Activated CD4-positive, CD25-positive, alpha-beta regulatory T cell treated with anti-CD3 and anti-CD28 coated beads, Interleukin-2, amount 50 U/mL, for 72 hours (primary cell): ENCODE measurements around the gene OSMR.
"Not testable (repeated sequence)": the region's sequence is repeated elsewhere in the genome, so short reads cannot be mapped to it uniquely, and the experiment has no call there.

Experiments
- DNase-seq: peaks from one replicate; pipeline ENCODE4 v3.0.0; 2021

Gene OSMR

DNA sequence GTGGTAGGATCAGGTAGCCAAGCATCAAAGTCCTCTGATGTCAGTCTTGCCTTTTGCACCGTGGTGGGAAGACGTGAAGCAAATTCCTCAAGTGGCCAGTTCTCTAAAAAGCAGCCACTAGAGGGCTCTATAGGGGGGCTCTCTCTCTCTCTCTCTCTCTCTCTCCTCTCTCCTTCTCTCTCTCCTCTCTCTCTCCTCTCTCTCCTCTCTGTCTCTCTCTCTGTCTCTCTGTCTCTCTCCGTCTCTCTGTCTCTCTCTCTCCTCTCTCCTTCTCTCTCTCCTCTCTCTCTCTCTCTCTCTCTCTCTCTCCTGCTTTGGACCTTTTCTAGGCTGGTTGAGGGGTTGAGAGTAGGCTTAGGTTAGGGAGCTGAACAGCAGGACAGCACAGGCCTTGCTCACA lies 13.9 kb upstream of the OSMR start:
- no peak for DNase-seq

DNA sequence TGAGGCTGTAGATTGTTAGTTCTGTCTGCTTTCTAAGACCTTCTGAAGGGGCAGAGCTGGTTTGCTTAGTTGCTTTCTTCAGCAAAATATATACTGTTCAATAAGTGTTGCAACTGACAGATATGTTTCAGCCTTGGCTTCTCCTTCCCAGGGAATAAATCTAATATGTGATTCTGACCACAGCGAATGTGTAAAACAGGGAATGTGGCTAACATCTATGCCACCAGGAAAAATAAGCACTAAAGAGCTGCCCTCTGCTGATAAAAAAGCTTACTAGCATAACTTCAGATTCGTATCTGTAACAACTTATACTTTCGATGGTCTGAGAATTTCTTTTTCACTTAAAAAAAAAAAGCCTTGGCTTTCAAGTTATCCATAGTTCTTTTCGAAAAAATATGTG lies 13.0 kb upstream of the OSMR start:
- DNase-seq: no peak

GRCh38 chr5:38835887-38836286 lies 9.9 kb upstream of the OSMR start:
- DNase-seq: no peak

DNA sequence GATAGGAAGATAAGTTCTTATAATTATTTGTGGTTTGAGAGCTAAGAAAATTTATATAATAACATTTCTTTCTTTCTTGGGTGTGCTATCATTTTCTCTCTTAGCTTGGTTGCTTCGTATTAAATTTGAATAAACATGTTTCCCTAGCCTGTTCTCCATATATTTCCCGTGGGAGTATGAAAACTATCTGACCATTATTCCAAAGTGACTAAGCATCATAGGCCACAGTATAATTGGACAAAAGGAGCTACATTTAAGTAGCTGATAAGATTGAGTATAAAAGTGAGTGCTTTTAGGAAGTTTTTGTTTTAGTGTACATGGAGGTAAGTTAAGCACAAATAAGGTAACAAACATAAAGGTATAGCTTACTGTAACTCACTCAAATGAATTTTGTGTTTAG lies 8.4 kb upstream of the OSMR start:
- DNase-seq: no peak

GRCh38 chr5:38837932-38838331 lies 7.9 kb upstream of the OSMR start:
- DNase-seq: no peak

GRCh38 chr5:38843665-38844064 lies 2.1 kb upstream of the OSMR start:
- DNase-seq: no peak

GRCh38 chr5:38846379-38847011 lies 683 bp downstream of the OSMR start:
- DNase-seq: no peak

DNA sequence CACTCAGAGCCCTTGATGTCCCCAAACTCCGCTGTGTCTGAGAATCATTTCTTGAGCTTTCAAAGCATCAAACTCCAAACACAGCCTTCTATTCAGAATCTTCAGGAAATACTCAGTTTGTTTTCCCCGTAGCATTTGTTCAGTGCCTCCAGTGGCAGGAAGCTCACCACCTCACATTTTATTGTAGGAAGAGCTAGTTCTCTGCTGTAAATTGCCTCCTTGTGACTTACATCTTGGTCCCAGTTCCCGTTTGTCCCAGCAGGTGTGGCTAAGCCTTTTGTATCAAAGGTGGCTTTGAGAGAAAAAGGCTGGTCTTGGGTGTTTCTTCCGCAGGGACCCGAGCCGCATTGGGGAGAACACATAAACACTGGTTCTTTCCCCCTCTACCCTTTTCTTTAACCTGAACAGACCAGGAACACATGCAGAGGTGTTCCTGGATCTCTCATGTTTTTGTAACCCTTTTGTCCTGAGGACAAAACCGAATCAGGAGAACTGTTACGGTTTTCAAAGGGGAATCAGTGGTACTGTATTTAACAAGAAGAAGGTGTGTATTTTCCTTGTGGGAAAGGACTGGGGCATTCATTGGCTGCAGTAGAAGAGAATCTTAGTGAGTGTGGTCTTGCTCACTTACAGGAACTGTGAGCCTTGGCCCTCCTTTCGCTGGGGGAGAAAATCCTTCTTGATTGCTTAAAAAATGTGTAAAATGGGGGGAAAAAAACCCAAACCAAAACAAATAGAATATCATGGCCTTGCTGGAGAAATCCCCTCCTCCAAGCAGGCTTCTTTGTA lies 1.9 kb downstream of the OSMR start:
- DNase-seq: no peak

DNA sequence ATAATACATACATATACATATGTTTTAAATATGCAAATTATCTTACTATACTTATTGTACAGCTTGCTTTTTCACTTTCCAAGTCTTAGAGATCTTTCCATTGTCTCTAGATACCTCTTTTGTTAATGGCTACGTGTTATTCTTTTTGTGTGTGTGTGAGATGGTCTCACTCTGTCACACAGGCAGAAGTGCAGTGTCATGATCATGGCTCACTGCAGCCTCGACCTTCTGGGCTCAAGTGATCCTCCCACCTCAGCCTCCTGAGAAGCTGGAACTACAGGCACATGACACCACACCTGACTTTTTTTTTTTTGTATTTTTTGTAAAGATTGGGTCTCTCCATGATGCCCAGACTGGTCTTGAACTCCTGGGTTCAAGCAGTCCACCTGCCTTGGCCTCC lies 2.8 kb downstream of the OSMR start:
- no peak for DNase-seq

- DNase-seq: not testable (repeated sequence)
Measured at GRCh38 chr5:38851640-38852039, 5.8 kb downstream of the OSMR start.

DNA sequence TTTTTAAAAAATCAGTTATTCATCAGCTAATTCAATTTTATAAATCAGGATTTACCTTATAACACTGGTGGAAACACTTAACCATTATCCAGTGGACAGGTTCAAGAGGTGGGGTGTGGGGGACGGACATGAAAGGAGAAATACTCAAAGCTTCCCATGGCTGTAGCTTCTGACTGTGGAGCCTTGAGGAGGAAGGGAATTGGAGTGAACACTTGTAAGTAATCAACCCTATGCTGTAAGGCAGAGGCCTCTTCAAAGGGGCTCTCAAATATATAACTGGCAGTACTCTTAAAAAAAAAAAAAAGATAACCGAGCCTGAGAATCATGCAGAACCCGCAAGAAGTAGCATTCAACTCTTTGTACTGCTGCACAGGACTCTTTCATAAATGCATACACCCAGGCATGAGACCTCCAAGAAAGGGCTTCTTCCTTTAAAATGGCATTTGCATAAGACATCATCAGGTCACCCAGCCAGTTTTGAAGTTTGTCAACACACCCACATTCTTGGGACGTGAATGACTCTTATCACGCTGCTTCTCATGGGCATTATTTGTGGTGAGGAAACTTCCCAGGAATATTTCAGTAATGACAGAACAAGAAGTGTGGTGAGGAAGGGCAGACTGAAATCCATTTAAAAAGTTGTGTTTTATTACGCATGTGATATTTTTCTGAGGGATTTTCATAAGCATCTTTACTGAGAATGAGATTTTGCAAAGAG lies 8.1 kb downstream of the OSMR start:
- DNase-seq: no peak

GRCh38 chr5:38854907-38855306 lies 9.1 kb downstream of the OSMR start:
- DNase-seq: no peak

DNA sequence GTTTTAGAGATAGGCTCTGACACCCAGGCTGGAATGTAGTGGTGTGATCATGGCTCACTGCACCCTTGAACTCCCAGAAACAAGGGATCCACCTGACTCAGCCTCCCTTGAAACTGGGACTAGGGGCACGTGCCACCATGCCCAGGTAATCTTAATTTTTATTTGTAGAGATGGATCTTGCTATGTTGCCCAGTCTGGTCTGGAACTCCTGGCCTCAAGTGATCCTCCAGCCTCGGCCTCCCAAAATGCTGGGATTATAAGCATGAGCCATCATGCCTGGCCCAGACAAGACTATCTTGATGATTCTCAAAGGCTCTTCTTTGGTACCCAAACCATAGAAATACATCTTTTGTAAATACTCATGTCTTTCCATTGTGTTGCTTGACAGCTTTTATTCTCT lies 10.8 kb downstream of the OSMR start:
- no peak for DNase-seq

GRCh38 chr5:38858839-38859238 lies 13.0 kb downstream of the OSMR start:
- DNase-seq: no peak

GRCh38 chr5:38861986-38862770 lies 16.4 kb downstream of the OSMR start:
- DNase-seq: not testable (repeated sequence)

DNA sequence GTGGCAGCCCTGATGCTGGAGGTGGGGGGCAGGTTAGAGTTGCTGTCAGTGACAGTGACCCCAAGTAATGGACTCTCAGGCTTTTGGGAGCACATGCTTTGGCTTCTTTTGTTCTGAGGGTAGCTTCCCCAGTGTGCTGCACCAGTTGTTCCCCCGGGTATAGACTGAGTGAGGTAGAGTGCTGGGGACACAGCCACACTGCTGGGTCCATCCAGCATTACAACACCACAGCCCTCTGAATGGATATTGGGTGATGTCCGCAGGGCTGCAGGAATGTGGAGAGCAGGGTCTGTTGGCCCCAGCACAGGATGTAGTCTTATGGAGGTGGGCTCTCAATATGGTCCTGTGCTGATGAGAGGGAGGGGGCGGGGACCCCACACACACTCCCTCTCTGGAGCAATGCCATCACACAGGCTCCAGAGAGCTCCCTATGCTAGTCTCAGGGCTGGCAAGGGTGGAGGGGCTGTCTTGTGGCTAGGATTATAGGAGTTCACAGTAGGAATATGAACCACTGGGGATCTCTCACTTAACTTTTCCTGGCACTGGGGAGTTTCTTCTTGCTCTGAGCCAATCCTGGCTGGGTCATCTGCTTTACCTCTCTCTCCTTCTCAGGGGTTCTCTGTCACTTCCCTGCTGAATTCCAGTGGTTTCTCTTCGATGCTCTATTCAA lies 20.7 kb downstream of the OSMR start:
- DNase-seq: no peak

DNA sequence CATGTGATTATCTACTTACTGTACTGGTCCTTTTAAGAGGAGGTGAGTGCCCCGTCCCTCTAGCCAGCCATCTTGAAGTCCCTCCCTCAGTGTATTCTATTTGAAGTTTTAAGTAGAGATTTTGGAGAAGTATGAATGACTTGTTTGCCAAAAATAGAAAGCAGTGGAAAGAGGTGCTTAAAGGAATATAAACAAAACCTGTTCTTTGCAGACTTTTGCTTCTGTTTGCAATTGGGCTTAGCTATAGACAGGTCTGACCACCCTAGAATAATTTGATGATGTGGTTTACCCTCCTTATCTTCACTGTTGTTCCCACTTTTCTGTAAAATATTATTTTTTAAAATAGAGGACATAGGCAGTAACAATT lies 21.2 kb downstream of the OSMR start:
- no peak for DNase-seq

DNA sequence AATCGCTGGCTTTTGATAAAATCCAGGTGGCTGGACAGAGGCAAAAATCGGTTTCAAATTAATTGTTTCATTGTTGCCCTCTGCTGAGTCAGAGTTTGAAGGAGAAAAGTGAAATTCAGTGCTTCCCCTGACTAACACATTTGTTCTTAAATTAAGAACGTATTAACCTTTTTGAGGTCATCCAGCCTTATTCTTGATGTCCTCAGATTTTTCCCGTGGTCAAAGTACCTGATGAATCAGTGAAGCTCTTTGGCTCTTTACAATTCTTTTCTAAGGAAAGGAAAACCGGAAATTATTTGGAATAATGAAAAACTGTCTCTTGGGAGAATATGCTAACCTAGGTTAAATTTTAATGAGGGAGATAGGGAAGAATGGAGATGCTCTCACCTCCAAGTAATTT lies 21.6 kb downstream of the OSMR start:
- no peak for DNase-seq

- DNase-seq: no peak
Measured at GRCh38 chr5:38870595-38870994, 24.8 kb downstream of the OSMR start.

- no peak for DNase-seq
Measured at GRCh38 chr5:38871058-38871605, 25.3 kb downstream of the OSMR start.

- no peak for DNase-seq
Measured at GRCh38 chr5:38871790-38872551, 26.2 kb downstream of the OSMR start.

- DNase-seq: no peak
Measured at GRCh38 chr5:38872826-38873225, 27.0 kb downstream of the OSMR start.
